Measurements from ENCODE around the gene ENDOD1. TPM values are rescaled to one million over a fixed set of nuclear protein-coding genes. Genes with fewer than 3 reads are reported as not detected.

Gene ENDOD1
- total RNA-seq, 1 donor from 2014 or later = 29.8 TPM

- no peak overlapping the region for H3K4me2 ChIP-seq (ENCODE audit: low read length)
- H3K4me1 ChIP-seq (ENCODE audit: insufficient read depth, low read length) = peaks cover 21% of the 10 kb centered on the region
- DNase-seq (ENCODE audit: low read depth) (no peak), FAIRE-seq (no peak)
- H3K4me3 ChIP-seq (ENCODE audit: insufficient read depth, low read depth, low read length) = no peak overlapping the region
- H2AFZ ChIP-seq (ENCODE audit: low read depth, low read length) = no peak overlapping the region
- H3K27ac ChIP-seq (ENCODE audit: low read depth, low read length) = no peak overlapping the region
- H3K79me2 ChIP-seq (ENCODE audit: insufficient read depth, low read length) = no peaks in the 10 kb centered on the region
- Mint-ChIP-seq H3K36me3 (ENCODE audit: low read depth, unreplicated experiment) (no peaks in the 10 kb centered on the region), H3K4me3 (ENCODE audit: unreplicated experiment) (no peak overlapping the region), H3K27me3 (ENCODE audit: low read depth, unreplicated experiment) (no peaks in the 10 kb centered on the region), H3K4me1 (ENCODE audit: low read depth, unreplicated experiment) (peaks cover 29% of the 10 kb centered on the region), H3K9me3 (ENCODE audit: unreplicated experiment) (no peaks in the 10 kb centered on the region), H3K27ac (ENCODE audit: unreplicated experiment) (no peak overlapping the region)
- no peaks in the 10 kb centered on the region for H3K36me3 ChIP-seq (ENCODE audit: insufficient read depth, low read length)
- no peaks in the 10 kb centered on the region for H3K9me3 ChIP-seq (ENCODE audit: insufficient read depth, low read depth, low read length)
- H3K9ac ChIP-seq (ENCODE audit: low read length) = no peak overlapping the region
- no peaks in the 10 kb centered on the region for H4K20me1 ChIP-seq (ENCODE audit: insufficient read depth, low read length)
- no peak for TF ChIP-seq CTCF (IDR thresholded peaks at IDR 0.05; ENCODE audit: insufficient read depth, low read depth, low read length)
- TF ChIP-seq EZH2 (IDR thresholded peaks at IDR 0.05; ENCODE audit: insufficient read depth, low read length) = no peak
- no peaks in the 10 kb centered on the region for H3K27me3 ChIP-seq (ENCODE audit: insufficient read depth, low read length)
These were observed 63.5 kb downstream of the ENDOD1 start for GRCh38 chr11:95152876-95153856.

- TF ChIP-seq EZH2 (IDR thresholded peaks at IDR 0.05; ENCODE audit: insufficient read depth, low read length) (no peak), CTCF (IDR thresholded peaks at IDR 0.05; ENCODE audit: insufficient read depth, low read depth, low read length) (no peak)
- Histone ChIP-seq H3K4me1 (ENCODE audit: insufficient read depth, low read length) (peaks cover 18% of the 10 kb centered on the region), H3K36me3 (ENCODE audit: insufficient read depth, low read length) (no peaks in the 10 kb centered on the region), H2AFZ (ENCODE audit: low read depth, low read length) (no peak overlapping the region), H3K27me3 (ENCODE audit: insufficient read depth, low read length) (no peaks in the 10 kb centered on the region), H3K9ac (ENCODE audit: low read length) (no peak overlapping the region), H4K20me1 (ENCODE audit: insufficient read depth, low read length) (no peaks in the 10 kb centered on the region), H3K27ac (ENCODE audit: low read depth, low read length) (no peak overlapping the region), H3K4me3 (ENCODE audit: insufficient read depth, low read depth, low read length) (no peak overlapping the region), H3K4me2 (ENCODE audit: low read length) (no peak overlapping the region), H3K9me3 (ENCODE audit: insufficient read depth, low read depth, low read length) (no peaks in the 10 kb centered on the region), H3K79me2 (ENCODE audit: insufficient read depth, low read length) (no peaks in the 10 kb centered on the region)
- no peak for FAIRE-seq
- DNase-seq (ENCODE audit: low read depth) = no peak
- Mint-ChIP-seq H3K27ac (ENCODE audit: unreplicated experiment) (no peak overlapping the region), H3K4me1 (ENCODE audit: low read depth, unreplicated experiment) (peaks cover 25% of the 10 kb centered on the region), H3K36me3 (ENCODE audit: low read depth, unreplicated experiment) (no peaks in the 10 kb centered on the region), H3K9me3 (ENCODE audit: unreplicated experiment) (no peaks in the 10 kb centered on the region), H3K4me3 (ENCODE audit: unreplicated experiment) (no peak overlapping the region), H3K27me3 (ENCODE audit: low read depth, unreplicated experiment) (no peaks in the 10 kb centered on the region)
These were observed 64.2 kb downstream of the ENDOD1 start for GRCh38 chr11:95153857-95154246.

- TF ChIP-seq CTCF (IDR thresholded peaks at IDR 0.05; ENCODE audit: insufficient read depth, low read depth, low read length) = peak; percentile 58
- TF ChIP-seq EZH2 (IDR thresholded peaks at IDR 0.05; ENCODE audit: insufficient read depth, low read length) = no peak
- Histone ChIP-seq H4K20me1 (ENCODE audit: insufficient read depth, low read length) (no peaks in the 10 kb centered on the region), H3K9me3 (ENCODE audit: insufficient read depth, low read depth, low read length) (no peaks in the 10 kb centered on the region), H3K4me2 (ENCODE audit: low read length) (no peak overlapping the region), H2AFZ (ENCODE audit: low read depth, low read length) (no peak overlapping the region), H3K27ac (ENCODE audit: low read depth, low read length) (no peak overlapping the region), H3K4me1 (ENCODE audit: insufficient read depth, low read length) (peaks cover 18% of the 10 kb centered on the region), H3K4me3 (ENCODE audit: insufficient read depth, low read depth, low read length) (no peak overlapping the region), H3K79me2 (ENCODE audit: insufficient read depth, low read length) (no peaks in the 10 kb centered on the region), H3K9ac (ENCODE audit: low read length) (no peak overlapping the region), H3K36me3 (ENCODE audit: insufficient read depth, low read length) (no peaks in the 10 kb centered on the region), H3K27me3 (ENCODE audit: insufficient read depth, low read length) (no peaks in the 10 kb centered on the region)
- Mint-ChIP-seq H3K27ac (ENCODE audit: unreplicated experiment) (no peak overlapping the region), H3K4me1 (ENCODE audit: low read depth, unreplicated experiment) (peaks cover 19% of the 10 kb centered on the region), H3K4me3 (ENCODE audit: unreplicated experiment) (no peak overlapping the region), H3K36me3 (ENCODE audit: low read depth, unreplicated experiment) (no peaks in the 10 kb centered on the region), H3K27me3 (ENCODE audit: low read depth, unreplicated experiment) (no peaks in the 10 kb centered on the region), H3K9me3 (ENCODE audit: unreplicated experiment) (no peaks in the 10 kb centered on the region)
- DNase-seq (ENCODE audit: low read depth) = no peak
- no peak for FAIRE-seq
These were observed 64.9 kb downstream of the ENDOD1 start for GRCh38 chr11:95154514-95154913.

Measured in astrocyte (in vitro differentiated cells and primary cell).